K562 (cell line): ENCODE results near the gene SLC6A6. TPM values are rescaled to one million over a fixed set of nuclear protein-coding genes. Genes with fewer than 3 reads are reported as not detected.

ENCODE experiments used
- CREB1 ChIP-seq, 2 experiments: sonication (generic) in 1 of 2; formaldehyde crosslinking in 1 of 2; IDR thresholded peaks; 2 replicates each; pipeline versions ENCODE4 v1.6.1 to v1.8.0; 2012 to 2022; ENCODE audit warnings: inconsistent platforms in 1 of 2, mild to moderate bottlenecking in 1 of 2, missing genetic modification reagents in 1 of 2, moderate library complexity in 1 of 2
- FOXP4 ChIP-seq: sonication (generic); formaldehyde crosslinking; IDR thresholded peaks from 2 replicates; pipeline ENCODE4 v1.8.0; 2022; ENCODE audit warnings: mild to moderate bottlenecking, missing genetic modification reagents, borderline replicate concordance
- GTF2E2 ChIP-seq: fragments of 200-800 bp; sonication (Bioruptor generic); IDR thresholded peaks from 2 replicates; pipeline ENCODE4 v1.6.1; 2016; ENCODE audit warnings: missing genetic modification characterization, missing compliant biosample characterization
- HDAC1 ChIP-seq, 2 experiments: fragments of 450-650 bp; IDR thresholded peaks; 2 replicates each; pipeline ENCODE4 v1.6.1; 2016 to 2017; ENCODE audit warnings: inconsistent platforms in 1 of 2, mild to moderate bottlenecking in 1 of 2, moderate library complexity in 1 of 2
- HNRNPLL ChIP-seq: fragments of 200-400 bp; formaldehyde crosslinking; IDR thresholded peaks from 2 replicates; pipeline ENCODE4 v1.6.1; 2017; ENCODE audit warnings: low read length, low read depth, mild to moderate bottlenecking; ENCODE audit not compliant: poor library complexity, severe bottlenecking
- MAZ ChIP-seq, 2 experiments: fragments of 450-650 bp in 1 of 2; sonication (generic) in 1 of 2; formaldehyde crosslinking; IDR thresholded peaks in 1 of 2; conservative IDR thresholded peaks in 1 of 2; 2 replicates each; pipeline versions ENCODE4 v1.4.0 to v1.5.0; 2020; ENCODE audit warnings: mild to moderate bottlenecking in 1 of 2, missing genetic modification reagents in 1 of 2
- SMAD4 ChIP-seq: fragments of 250-450 bp; sonication (Bioruptor Pico); conservative IDR thresholded peaks from 2 replicates; pipeline ENCODE4 v1.8.0; 2021; ENCODE audit warnings: inconsistent platforms, mild to moderate bottlenecking, moderate library complexity
- SNIP1 ChIP-seq: fragments of 450-650 bp; IDR thresholded peaks from 2 replicates; pipeline ENCODE4 v1.7.1; 2017; ENCODE audit warnings: low read depth, mild to moderate bottlenecking
- ZNF347 ChIP-seq: fragments of 450-650 bp; formaldehyde crosslinking; IDR thresholded peaks from 2 replicates; pipeline ENCODE4 v1.4.0; 2020; ENCODE audit warnings: low read depth, mild to moderate bottlenecking, moderate library complexity
- ZNF639 ChIP-seq, 2 experiments: fragments of 200-800 bp in 1 of 2; sonication (Bioruptor generic) in 1 of 2; sonication (generic) in 1 of 2; formaldehyde crosslinking in 1 of 2; IDR thresholded peaks in 1 of 2; conservative IDR thresholded peaks in 1 of 2; 2 replicates each; pipeline versions ENCODE4 v1.5.0 to v1.6.1; 2016 to 2020; ENCODE audit warnings: missing compliant biosample characterization in 1 of 2, missing genetic modification characterization in 1 of 2, missing genetic modification reagents in 1 of 2
- ZNF644 ChIP-seq: fragments of 200-800 bp; sonication (Bioruptor generic); IDR thresholded peaks from 2 replicates; pipeline ENCODE4 v1.6.1; 2016; ENCODE audit warnings: low read depth, missing genetic modification characterization, missing compliant biosample characterization
- polyA plus RNA-seq, 8 experiments: library from polyadenylated mRNA; depleted of rRNA in 4 of 8; stranded (reverse) in 5 of 8; unstranded in 3 of 8; fragments of >200 nt; fragmentation: Nextera tagmentation in 2 of 8; fragmentation: Illumina TruSeq in 1 of 8; extraction: Ambion mirVana in 2 of 8; extraction: Trizol in 1 of 8; gene quantifications; 2 replicates each; pipeline versions ENCODE4 v1.2.1 to v1.2.3, GENCODE V29; 2011 to 2014; ENCODE audit warnings: inconsistent platforms in 1 of 8, missing spikeins in 1 of 8
- total RNA-seq, 7 experiments: library from RNA; depleted of rRNA in 6 of 7; stranded (reverse); fragments of >200 nt in 6 of 7; fragmentation: Illumina TruSeq in 2 of 7; extraction: Trizol in 2 of 7; gene quantifications; 2 replicates each; pipeline versions ENCODE4 v1.2.1 to v1.2.3, GENCODE V29; 2011 to 2021; ENCODE audit warnings: low replicate concordance in 1 of 7
- TF ChIP-seq, protein P1 (sequence below): fragments of 450-650 bp; IDR thresholded peaks from 2 replicates; pipeline ENCODE4 v1.6.1; 2018; ENCODE audit not compliant: partially characterized antibody
- TF ChIP-seq, protein P2 (sequence below): sonication (generic); IDR thresholded peaks from 2 replicates; pipeline ENCODE4 v1.6.1; 2016
- TF ChIP-seq, protein P3 (sequence below): fragments of 450-650 bp; formaldehyde crosslinking; IDR thresholded peaks from 2 replicates; pipeline ENCODE4 v1.4.0; 2020; ENCODE audit warnings: mild to moderate bottlenecking, moderate library complexity

SLC6A6 gene
- total and polyA plus RNA-seq, 9 of the 15 experiments (the other 6 are each of a cell fraction or from before 2014, with no cell fraction given) = 12.3 to 203 (median 93.2) TPM

GRCh38 chr3:14371573-14372474 lies 30.6 kb upstream of the SLC6A6 start (continued):
- TF ChIP-seq ZNF644 (no peak), FOXP4 (no peak), HNRNPLL (no peak), HDAC1 (IDR thresholded peaks at IDR 0.05) (peak in 1 of 2 experiments; percentile 87; a peak in 2 of 4 replicates), MAZ (CRISPR knock-in tag; conservative IDR thresholded peaks at IDR 0.05 in 1 of 2, IDR thresholded peaks at IDR 0.05 in 1 of 2) (peak in 1 of 2 experiments; percentile 44; a peak in 3 of 4 replicates), GTF2E2 (tag) (no peak), ZNF347 (CRISPR knock-in tag) (no peak), SMAD4 (CRISPR knock-in tag) (peak; percentile 51), SNIP1 (no peak), ZNF639 (CRISPR knock-in tag; conservative IDR thresholded peaks at IDR 0.05 in 1 of 2, IDR thresholded peaks at IDR 0.05 in 1 of 2) (0 out of 4 replicates have a peak, but pooled peaks of 1 of the 2 experiments have one; percentile 44), CREB1 (IDR thresholded peaks at IDR 0.05) (no peak), CREB1 (CRISPR knock-in tag; IDR thresholded peaks at IDR 0.05) (0 out of 2 replicates have a peak, but pooled peaks have one; percentile 21)
- TF ChIP-seq, protein P1, sequence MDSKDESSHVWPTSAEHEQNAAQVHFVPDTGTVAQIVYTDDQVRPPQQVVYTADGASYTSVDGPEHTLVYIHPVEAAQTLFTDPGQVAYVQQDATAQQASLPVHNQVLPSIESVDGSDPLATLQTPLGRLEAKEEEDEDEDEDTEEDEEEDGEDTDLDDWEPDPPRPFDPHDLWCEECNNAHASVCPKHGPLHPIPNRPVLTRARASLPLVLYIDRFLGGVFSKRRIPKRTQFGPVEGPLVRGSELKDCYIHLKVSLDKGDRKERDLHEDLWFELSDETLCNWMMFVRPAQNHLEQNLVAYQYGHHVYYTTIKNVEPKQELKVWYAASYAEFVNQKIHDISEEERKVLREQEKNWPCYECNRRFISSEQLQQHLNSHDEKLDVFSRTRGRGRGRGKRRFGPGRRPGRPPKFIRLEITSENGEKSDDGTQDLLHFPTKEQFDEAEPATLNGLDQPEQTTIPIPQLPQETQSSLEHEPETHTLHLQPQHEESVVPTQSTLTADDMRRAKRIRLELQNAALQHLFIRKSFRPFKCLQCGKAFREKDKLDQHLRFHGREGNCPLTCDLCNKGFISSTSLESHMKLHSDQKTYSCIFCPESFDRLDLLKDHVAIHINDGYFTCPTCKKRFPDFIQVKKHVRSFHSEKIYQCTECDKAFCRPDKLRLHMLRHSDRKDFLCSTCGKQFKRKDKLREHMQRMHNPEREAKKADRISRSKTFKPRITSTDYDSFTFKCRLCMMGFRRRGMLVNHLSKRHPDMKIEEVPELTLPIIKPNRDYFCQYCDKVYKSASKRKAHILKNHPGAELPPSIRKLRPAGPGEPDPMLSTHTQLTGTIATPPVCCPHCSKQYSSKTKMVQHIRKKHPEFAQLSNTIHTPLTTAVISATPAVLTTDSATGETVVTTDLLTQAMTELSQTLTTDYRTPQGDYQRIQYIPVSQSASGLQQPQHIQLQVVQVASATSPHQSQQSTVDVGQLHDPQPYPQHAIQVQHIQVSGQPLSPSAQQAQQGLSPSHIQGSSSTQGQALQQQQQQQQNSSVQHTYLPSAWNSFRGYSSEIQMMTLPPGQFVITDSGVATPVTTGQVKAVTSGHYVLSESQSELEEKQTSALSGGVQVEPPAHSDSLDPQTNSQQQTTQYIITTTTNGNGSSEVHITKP = peak; percentile 48
- TF ChIP-seq, protein P2, sequence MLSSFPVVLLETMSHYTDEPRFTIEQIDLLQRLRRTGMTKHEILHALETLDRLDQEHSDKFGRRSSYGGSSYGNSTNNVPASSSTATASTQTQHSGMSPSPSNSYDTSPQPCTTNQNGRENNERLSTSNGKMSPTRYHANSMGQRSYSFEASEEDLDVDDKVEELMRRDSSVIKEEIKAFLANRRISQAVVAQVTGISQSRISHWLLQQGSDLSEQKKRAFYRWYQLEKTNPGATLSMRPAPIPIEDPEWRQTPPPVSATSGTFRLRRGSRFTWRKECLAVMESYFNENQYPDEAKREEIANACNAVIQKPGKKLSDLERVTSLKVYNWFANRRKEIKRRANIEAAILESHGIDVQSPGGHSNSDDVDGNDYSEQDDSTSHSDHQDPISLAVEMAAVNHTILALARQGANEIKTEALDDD = no peak
- TF ChIP-seq, protein P3, sequence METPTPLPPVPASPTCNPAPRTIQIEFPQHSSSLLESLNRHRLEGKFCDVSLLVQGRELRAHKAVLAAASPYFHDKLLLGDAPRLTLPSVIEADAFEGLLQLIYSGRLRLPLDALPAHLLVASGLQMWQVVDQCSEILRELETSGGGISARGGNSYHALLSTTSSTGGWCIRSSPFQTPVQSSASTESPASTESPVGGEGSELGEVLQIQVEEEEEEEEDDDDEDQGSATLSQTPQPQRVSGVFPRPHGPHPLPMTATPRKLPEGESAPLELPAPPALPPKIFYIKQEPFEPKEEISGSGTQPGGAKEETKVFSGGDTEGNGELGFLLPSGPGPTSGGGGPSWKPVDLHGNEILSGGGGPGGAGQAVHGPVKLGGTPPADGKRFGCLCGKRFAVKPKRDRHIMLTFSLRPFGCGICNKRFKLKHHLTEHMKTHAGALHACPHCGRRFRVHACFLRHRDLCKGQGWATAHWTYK (CRISPR knock-in tag) = no peak
